ENCODE measurements around the gene ERG.

The ERG gene

DNA sequence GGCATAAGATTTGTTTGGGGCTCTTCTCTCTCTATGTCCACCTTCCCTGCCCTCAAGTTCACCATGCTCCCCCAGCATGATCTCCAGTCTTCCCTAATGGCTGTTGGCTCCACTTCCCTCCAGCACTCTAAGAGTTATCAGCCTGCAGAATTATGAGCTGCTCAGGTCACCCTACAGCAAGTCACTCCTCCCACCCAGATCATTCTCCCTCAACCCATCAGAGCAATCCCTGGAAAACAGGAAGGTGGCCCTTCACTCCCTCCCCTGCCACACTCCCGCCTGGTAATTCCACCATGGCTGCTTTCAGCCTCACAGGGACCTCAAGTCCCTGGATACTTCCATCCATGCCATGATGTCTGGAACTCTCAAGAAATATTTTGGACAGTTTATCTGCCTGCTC is 137.0 kb downstream of the ERG start:
- no peak overlapping the region for H3K4me3 ChIP-seq (ENCODE audit: low read depth, low read length)
- no peak for DNase-seq (ENCODE audit: low read depth)

GRCh38 chr21:38359835-38360234 is 138.4 kb downstream of the ERG start:
- H3K4me3 ChIP-seq (ENCODE audit: low read depth, low read length) = no peak overlapping the region
- TF ChIP-seq, protein P1, sequence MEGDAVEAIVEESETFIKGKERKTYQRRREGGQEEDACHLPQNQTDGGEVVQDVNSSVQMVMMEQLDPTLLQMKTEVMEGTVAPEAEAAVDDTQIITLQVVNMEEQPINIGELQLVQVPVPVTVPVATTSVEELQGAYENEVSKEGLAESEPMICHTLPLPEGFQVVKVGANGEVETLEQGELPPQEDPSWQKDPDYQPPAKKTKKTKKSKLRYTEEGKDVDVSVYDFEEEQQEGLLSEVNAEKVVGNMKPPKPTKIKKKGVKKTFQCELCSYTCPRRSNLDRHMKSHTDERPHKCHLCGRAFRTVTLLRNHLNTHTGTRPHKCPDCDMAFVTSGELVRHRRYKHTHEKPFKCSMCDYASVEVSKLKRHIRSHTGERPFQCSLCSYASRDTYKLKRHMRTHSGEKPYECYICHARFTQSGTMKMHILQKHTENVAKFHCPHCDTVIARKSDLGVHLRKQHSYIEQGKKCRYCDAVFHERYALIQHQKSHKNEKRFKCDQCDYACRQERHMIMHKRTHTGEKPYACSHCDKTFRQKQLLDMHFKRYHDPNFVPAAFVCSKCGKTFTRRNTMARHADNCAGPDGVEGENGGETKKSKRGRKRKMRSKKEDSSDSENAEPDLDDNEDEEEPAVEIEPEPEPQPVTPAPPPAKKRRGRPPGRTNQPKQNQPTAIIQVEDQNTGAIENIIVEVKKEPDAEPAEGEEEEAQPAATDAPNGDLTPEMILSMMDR (IDR thresholded peaks at IDR 0.05; ENCODE audit: low read depth, low read length, missing control alignments) = no peak
- DNase-seq (ENCODE audit: low read depth) = no peak
- in situ Hi-C loops (cut with HindIII; ENCODE audit: low sequenced_read_pairs) = loop anchor here (25.0 kb wide), 2 partner anchors 198 to 648 kb away; no protein-coding TSS in a partner anchor

More for the DNA sequence above, 137.0 kb downstream of the ERG start:
- in situ Hi-C loops (cut with HindIII; ENCODE audit: low sequenced_read_pairs) = loop anchor here (25.0 kb wide), 2 partner anchors 199 to 649 kb away; no protein-coding TSS in a partner anchor
- TF ChIP-seq, protein P1 (IDR thresholded peaks at IDR 0.05; ENCODE audit: low read depth, low read length, missing control alignments) = no peak

GRCh38 chr21:38359090-38359489 is 139.2 kb downstream of the ERG start:
- DNase-seq (ENCODE audit: low read depth) = no peak
- TF ChIP-seq, protein P1 (IDR thresholded peaks at IDR 0.05; ENCODE audit: low read depth, low read length, missing control alignments) = no peak
- H3K4me3 ChIP-seq (ENCODE audit: low read depth, low read length) = no peak overlapping the region
- in situ Hi-C loops (cut with HindIII; ENCODE audit: low sequenced_read_pairs) = loop anchor here (25.0 kb wide), 2 partner anchors 197 to 647 kb away; no protein-coding TSS in a partner anchor

- TF ChIP-seq, protein P1 (IDR thresholded peaks at IDR 0.05; ENCODE audit: low read depth, low read length, missing control alignments) = no peak
- no peak for DNase-seq (ENCODE audit: low read depth)
- H3K4me3 ChIP-seq (ENCODE audit: low read depth, low read length) = no peak overlapping the region
- in situ Hi-C loops (cut with HindIII; ENCODE audit: low sequenced_read_pairs) = loop anchor here (25.0 kb wide), 2 partner anchors 196 to 646 kb away; no protein-coding TSS in a partner anchor
Observed at GRCh38 chr21:38358666-38359065, 139.6 kb downstream of the ERG start.

DNA sequence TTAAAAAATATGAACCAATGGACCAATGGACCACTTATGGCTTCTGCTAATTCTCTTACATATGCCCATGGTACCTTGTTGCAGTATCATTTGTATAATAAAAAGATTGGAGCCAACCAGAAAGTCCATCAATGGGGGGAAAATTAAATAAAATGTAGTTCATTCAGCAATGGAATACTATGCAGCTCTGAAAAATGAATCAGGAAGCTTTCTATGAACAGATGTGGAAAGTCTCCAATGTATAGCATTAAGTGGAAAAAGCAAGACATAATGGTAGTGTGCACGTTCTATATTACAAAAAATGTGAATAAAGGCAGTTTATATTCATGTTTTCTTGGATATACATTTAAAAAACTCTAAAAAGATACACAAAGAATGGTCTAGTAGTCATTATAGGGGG is 140.2 kb downstream of the ERG start:
- DNase-seq (ENCODE audit: low read depth) = no peak
- in situ Hi-C loops (cut with HindIII; ENCODE audit: low sequenced_read_pairs) = loop anchor here (25.0 kb wide), 2 partner anchors 196 to 646 kb away; no protein-coding TSS in a partner anchor
- TF ChIP-seq, protein P1 (IDR thresholded peaks at IDR 0.05; ENCODE audit: low read depth, low read length, missing control alignments) = no peak
- no peak overlapping the region for H3K4me3 ChIP-seq (ENCODE audit: low read depth, low read length)

- in situ Hi-C loops (cut with HindIII; ENCODE audit: low sequenced_read_pairs) = loop anchor here (25.0 kb wide), 2 partner anchors 195 to 645 kb away; no protein-coding TSS in a partner anchor
- DNase-seq (ENCODE audit: low read depth) = no peak
- TF ChIP-seq, protein P1 (IDR thresholded peaks at IDR 0.05; ENCODE audit: low read depth, low read length, missing control alignments) = no peak
- no peak overlapping the region for H3K4me3 ChIP-seq (ENCODE audit: low read depth, low read length)
Observed at GRCh38 chr21:38356883-38357625, 141.2 kb downstream of the ERG start.

All from astrocyte of the cerebellum (primary cell).